ENCODE measurements around the gene CREB5. TPM values are rescaled to one million over a fixed set of nuclear protein-coding genes. Genes with fewer than 3 reads are reported as not detected.

Gene CREB5
- total RNA-seq, 6 donors from 2014 or later = 8.3 to 34.6 (median 15.3) TPM

GRCh38 chr7:28744951-28745350, 332.6 kb downstream of the CREB5 start:
- Histone ChIP-seq H3K4me3 (no peak overlapping the region), H3K9me3 (no peaks in the 10 kb centered on the region), H3K27ac (no peak overlapping the region), H3K4me1 (peaks cover 0 to 11% (median 3%) of the 10 kb centered on the region in 4 donors), H3K36me3 (no peaks in the 10 kb centered on the region), H3K27me3 (no peaks in the 10 kb centered on the region)
- WGBS, 2 donors = 48 to 71% methylated on average over 4 of the region's 4 CpGs
- ATAC-seq (ENCODE audit: low FRiP score in 2 of 2) (no peak), DNase-seq (no peak)
- no peak for TF ChIP-seq EP300 (IDR thresholded peaks at IDR 0.05)
- TF ChIP-seq POLR2AphosphoS5 (IDR thresholded peaks at IDR 0.05) = no peak
- TF ChIP-seq, protein P1, sequence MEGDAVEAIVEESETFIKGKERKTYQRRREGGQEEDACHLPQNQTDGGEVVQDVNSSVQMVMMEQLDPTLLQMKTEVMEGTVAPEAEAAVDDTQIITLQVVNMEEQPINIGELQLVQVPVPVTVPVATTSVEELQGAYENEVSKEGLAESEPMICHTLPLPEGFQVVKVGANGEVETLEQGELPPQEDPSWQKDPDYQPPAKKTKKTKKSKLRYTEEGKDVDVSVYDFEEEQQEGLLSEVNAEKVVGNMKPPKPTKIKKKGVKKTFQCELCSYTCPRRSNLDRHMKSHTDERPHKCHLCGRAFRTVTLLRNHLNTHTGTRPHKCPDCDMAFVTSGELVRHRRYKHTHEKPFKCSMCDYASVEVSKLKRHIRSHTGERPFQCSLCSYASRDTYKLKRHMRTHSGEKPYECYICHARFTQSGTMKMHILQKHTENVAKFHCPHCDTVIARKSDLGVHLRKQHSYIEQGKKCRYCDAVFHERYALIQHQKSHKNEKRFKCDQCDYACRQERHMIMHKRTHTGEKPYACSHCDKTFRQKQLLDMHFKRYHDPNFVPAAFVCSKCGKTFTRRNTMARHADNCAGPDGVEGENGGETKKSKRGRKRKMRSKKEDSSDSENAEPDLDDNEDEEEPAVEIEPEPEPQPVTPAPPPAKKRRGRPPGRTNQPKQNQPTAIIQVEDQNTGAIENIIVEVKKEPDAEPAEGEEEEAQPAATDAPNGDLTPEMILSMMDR (IDR thresholded peaks at IDR 0.05) = no peak
- no peak for TF ChIP-seq POLR2A (IDR thresholded peaks at IDR 0.05)

GRCh38 chr7:28745351-28745750, 333.0 kb downstream of the CREB5 start:
- H3K27ac ChIP-seq = no peak overlapping the region
- H3K4me3 ChIP-seq = no peak overlapping the region
- no peak for ATAC-seq (ENCODE audit: low FRiP score in 2 of 2)
- no peak for TF ChIP-seq POLR2A (IDR thresholded peaks at IDR 0.05)
- TF ChIP-seq EP300 (IDR thresholded peaks at IDR 0.05) = no peak
- TF ChIP-seq, protein P1 (IDR thresholded peaks at IDR 0.05) = no peak
- no peak for TF ChIP-seq POLR2AphosphoS5 (IDR thresholded peaks at IDR 0.05)
- 67 to 90% methylated on average over 3 of the region's 3 CpGs for WGBS, 2 donors
- H3K36me3 ChIP-seq = no peaks in the 10 kb centered on the region
- H3K27me3 ChIP-seq = no peaks in the 10 kb centered on the region
- H3K9me3 ChIP-seq = no peaks in the 10 kb centered on the region
- no peak for DNase-seq
- H3K4me1 ChIP-seq = peaks cover 0 to 11% (median 3%) of the 10 kb centered on the region in 4 donors

DNA sequence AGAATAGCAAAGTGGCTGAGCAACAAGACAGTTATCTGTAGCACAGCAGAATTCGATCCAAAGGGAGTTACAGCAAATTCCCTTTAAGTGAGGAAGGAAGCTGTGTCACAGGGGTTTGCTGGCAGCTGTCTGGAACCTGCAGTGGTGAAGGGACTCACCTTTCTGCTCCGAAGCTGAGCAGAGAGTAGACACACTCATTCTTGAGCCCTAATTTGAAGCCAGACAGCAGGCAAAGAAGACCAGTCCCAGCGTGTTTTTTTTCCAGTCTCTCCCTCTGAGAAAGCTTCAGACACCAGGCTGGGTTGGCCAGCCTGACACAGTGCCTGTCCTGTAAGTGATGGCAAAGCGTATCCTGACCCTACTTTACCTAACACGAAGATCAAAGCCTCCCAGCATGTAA, 335.1 kb downstream of the CREB5 start:
- peaks cover 0 to 11% (median 3%) of the 10 kb centered on the region in 4 donors for H3K4me1 ChIP-seq
- H3K4me3 ChIP-seq = no peak overlapping the region
- H3K36me3 ChIP-seq = no peaks in the 10 kb centered on the region
- ATAC-seq (ENCODE audit: low FRiP score in 2 of 2) = no peak
- no peaks in the 10 kb centered on the region for H3K9me3 ChIP-seq
- H3K27me3 ChIP-seq = no peaks in the 10 kb centered on the region
- WGBS, 2 donors = 78 to 81% methylated on average over 5 of the region's 5 CpGs
- TF ChIP-seq POLR2AphosphoS5 (IDR thresholded peaks at IDR 0.05) (no peak), EP300 (IDR thresholded peaks at IDR 0.05) (no peak), POLR2A (IDR thresholded peaks at IDR 0.05) (no peak)
- TF ChIP-seq, protein P1 (IDR thresholded peaks at IDR 0.05) = no peak
- DNase-seq = no peak
- no peak overlapping the region for H3K27ac ChIP-seq

- ATAC-seq (ENCODE audit: low FRiP score in 2 of 2) = no peak
- Histone ChIP-seq H3K27ac (no peak overlapping the region), H3K9me3 (no peaks in the 10 kb centered on the region), H3K36me3 (no peaks in the 10 kb centered on the region), H3K4me1 (peaks cover 0 to 11% (median 3%) of the 10 kb centered on the region in 4 donors), H3K4me3 (no peak overlapping the region), H3K27me3 (no peaks in the 10 kb centered on the region)
- TF ChIP-seq POLR2AphosphoS5 (IDR thresholded peaks at IDR 0.05) (no peak), EP300 (IDR thresholded peaks at IDR 0.05) (no peak), POLR2A (IDR thresholded peaks at IDR 0.05) (no peak)
- TF ChIP-seq, protein P1 (IDR thresholded peaks at IDR 0.05) = no peak
- DNase-seq = no peak
- 76 to 91% methylated on average over 3 of the region's 3 CpGs for whole genome bisulfite sequencing, 2 donors
Observed at GRCh38 chr7:28747854-28748253, 335.5 kb downstream of the CREB5 start.

- ATAC-seq (ENCODE audit: low FRiP score in 2 of 2) = no peak
- TF ChIP-seq EP300 (IDR thresholded peaks at IDR 0.05) (no peak), POLR2AphosphoS5 (IDR thresholded peaks at IDR 0.05) (no peak), POLR2A (IDR thresholded peaks at IDR 0.05) (no peak)
- TF ChIP-seq, protein P1 (IDR thresholded peaks at IDR 0.05) = no peak
- DNase-seq = no peak
- H3K4me3 ChIP-seq = no peak overlapping the region
- no peaks in the 10 kb centered on the region for H3K27me3 ChIP-seq
- H3K27ac ChIP-seq = no peak overlapping the region
- 82 to 96% methylated on average over 4 of the region's 4 CpGs for WGBS, 2 donors
- H3K4me1 ChIP-seq = peaks cover 0 to 11% (median 3%) of the 10 kb centered on the region in 4 donors
- H3K9me3 ChIP-seq = no peaks in the 10 kb centered on the region
- no peaks in the 10 kb centered on the region for H3K36me3 ChIP-seq
Observed at GRCh38 chr7:28748346-28748745, 336.0 kb downstream of the CREB5 start.
